ENCODE data around the gene WDFY4. TPM values are rescaled to one million over a fixed set of nuclear protein-coding genes. Genes with fewer than 3 reads are reported as not detected.

Gene WDFY4
- total and polyA plus RNA-seq, 2 of the 13 experiments (the other 11 are each of a cell fraction or from before 2014, with no cell fraction given) = not detected

DNA sequence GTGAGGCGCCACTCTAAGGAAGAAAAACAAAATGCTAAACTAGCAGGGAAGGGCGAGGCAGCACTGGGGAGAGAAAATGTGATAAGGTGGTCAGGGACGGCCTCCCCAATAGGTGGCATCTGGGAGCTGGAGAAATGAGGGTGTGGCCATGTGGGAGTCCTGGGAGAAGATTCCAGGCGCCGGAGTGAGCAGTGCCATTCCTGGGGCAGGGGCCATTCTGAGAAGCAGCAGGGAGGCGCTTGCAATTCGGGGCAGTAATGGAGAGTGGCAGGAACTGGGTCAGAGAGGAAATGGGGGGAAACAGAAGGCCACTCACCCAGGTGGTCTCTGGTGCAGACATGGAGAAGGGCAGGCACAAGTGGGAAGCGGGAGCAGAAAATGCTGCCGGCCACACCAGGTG, 316.7 kb downstream of the WDFY4 start (continued):
- TF ChIP-seq RXRA (CRISPR knock-in tag; IDR thresholded peaks at IDR 0.05) (no peak), GZF1 (CRISPR knock-in tag; IDR thresholded peaks at IDR 0.05) (no peak), U2AF2 (IDR thresholded peaks at IDR 0.05; ENCODE audit: low read depth, low read length) (no peak), AFF4 (CRISPR knock-in tag; IDR thresholded peaks at IDR 0.05) (no peak), RBAK (CRISPR knock-in tag; IDR thresholded peaks at IDR 0.05) (no peak)

DNA sequence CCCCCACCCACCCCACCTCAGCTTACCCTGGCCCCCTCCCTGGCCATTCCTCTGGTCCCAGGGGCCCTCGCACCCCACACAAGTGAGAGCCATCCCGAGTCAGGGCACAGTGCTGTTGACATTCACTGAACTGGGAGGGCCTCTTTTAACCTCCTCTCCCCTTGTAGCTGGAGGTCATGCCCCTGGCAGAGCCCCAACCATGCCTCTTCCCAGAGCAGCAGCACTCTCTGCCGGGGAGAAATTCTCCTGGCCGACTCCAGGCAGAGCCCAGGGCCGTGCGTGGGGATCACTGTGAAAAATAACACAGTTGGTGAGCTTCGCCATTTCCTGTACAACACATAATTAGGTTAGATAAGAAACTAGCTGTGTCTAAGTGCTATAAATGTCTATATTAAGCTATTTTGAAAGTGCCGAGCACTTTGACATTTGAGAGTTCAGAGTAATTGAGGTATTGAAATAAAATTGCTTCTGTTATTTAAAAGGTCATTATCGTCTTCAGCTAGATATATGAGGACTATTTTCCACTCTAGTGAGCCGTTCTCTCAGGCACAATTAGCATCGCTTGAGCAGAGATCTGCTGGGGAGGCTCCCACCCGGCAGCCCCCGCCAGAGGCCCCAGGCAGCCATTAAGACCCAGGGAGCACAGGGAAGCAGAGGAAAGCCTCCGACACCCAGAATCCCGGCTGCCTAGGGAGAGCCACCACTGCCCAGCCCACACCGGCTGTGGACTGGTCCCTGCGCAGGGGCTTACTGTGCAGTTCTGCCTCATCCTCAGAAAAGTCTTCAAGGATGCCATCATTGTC, 317.4 kb downstream of the WDFY4 start:
- no peaks in the 10 kb centered on the region for H3K27me3 ChIP-seq (ENCODE audit: control insufficient read depth in 1 of 2, insufficient read depth in 2 of 2, low read length in 2 of 2)
- no peak overlapping the region for H3K9ac ChIP-seq (ENCODE audit: insufficient read depth, low read depth, low read length)
- H3K9me3 ChIP-seq (ENCODE audit: low read length) = no peaks in the 10 kb centered on the region
- DNase-seq (ENCODE audit: low spot score) = no peak
- H3K27ac ChIP-seq (ENCODE audit: extremely low read length, insufficient read depth, low read length) = no peak overlapping the region
- BruUV-seq (replicated peaks) = no TSS peak
- intact Hi-C loops (cut with micrococcal nuclease; ENCODE audit: unreplicated experiment) (no loop called here), in situ Hi-C loops (cut with HindIII; ENCODE audit: extremely low pct_ligation_motif_present, low pct_unique_long_range_greater_than_20kb) (no loop called here)
- WGBS (ENCODE audit: low lambda C conversion rate) = 42% methylated on average over 8 of the region's 17 CpGs
- H3K4me2 ChIP-seq (ENCODE audit: low read depth, low read length) = no peak overlapping the region
- FAIRE-seq = no peak
- H3K4me3 ChIP-seq (replicated peaks in 1 of 3; ENCODE audit: insufficient read depth in 1 of 3, low read depth in 2 of 3, low read length in 3 of 3) = no peak overlapping the region
- ATAC-seq = no peak; the same call in 2 of the 3 replicates
- POLR2A ChIA-PET = no interaction called here
- no peak overlapping the region for H2AFZ ChIP-seq (ENCODE audit: low read length)
- no peaks in the 10 kb centered on the region for H4K20me1 ChIP-seq (ENCODE audit: insufficient read depth, low read length)
- CTCF ChIA-PET (ENCODE audit: low intra/inter-chr PET ratio, low total read pairs) = no interaction called here
- H3K4me1 ChIP-seq (ENCODE audit: insufficient read depth, low read length) = no peaks in the 10 kb centered on the region
- no peaks in the 10 kb centered on the region for H3K79me2 ChIP-seq (ENCODE audit: insufficient read depth, low read length)
- no peaks in the 10 kb centered on the region for H3K36me3 ChIP-seq (replicated peaks in 1 of 2; ENCODE audit: control insufficient read depth in 1 of 2, insufficient read depth in 2 of 2, low read length in 2 of 2)
- TF ChIP-seq PRDM15 (CRISPR knock-in tag; IDR thresholded peaks at IDR 0.05) (no peak), ZNF460 (CRISPR knock-in tag; IDR thresholded peaks at IDR 0.05; ENCODE audit: borderline replicate concordance) (no peak), ZNF251 (CRISPR knock-in tag; IDR thresholded peaks at IDR 0.05) (no peak), SMARCC2 (IDR thresholded peaks at IDR 0.05) (no peak)
- TF ChIP-seq, protein P1, sequence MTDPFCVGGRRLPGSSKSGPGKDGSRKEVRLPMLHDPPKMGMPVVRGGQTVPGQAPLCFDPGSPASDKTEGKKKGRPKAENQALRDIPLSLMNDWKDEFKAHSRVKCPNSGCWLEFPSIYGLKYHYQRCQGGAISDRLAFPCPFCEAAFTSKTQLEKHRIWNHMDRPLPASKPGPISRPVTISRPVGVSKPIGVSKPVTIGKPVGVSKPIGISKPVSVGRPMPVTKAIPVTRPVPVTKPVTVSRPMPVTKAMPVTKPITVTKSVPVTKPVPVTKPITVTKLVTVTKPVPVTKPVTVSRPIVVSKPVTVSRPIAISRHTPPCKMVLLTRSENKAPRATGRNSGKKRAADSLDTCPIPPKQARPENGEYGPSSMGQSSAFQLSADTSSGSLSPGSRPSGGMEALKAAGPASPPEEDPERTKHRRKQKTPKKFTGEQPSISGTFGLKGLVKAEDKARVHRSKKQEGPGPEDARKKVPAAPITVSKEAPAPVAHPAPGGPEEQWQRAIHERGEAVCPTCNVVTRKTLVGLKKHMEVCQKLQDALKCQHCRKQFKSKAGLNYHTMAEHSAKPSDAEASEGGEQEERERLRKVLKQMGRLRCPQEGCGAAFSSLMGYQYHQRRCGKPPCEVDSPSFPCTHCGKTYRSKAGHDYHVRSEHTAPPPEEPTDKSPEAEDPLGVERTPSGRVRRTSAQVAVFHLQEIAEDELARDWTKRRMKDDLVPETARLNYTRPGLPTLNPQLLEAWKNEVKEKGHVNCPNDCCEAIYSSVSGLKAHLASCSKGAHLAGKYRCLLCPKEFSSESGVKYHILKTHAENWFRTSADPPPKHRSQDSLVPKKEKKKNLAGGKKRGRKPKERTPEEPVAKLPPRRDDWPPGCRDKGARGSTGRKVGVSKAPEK (CRISPR knock-in tag; IDR thresholded peaks at IDR 0.05; ENCODE audit: borderline replicate concordance) = no peak

Measured in HepG2 (cell line).